Cardiac muscle cell (in vitro differentiated cells and primary cell): ENCODE measurements around the gene TTYH3. TPM values are rescaled to one million over a fixed set of nuclear protein-coding genes. Genes with fewer than 3 reads are reported as not detected.

ENCODE experiments used
- DNase-seq, 2 donors: peaks; one replicate each; pipeline versions ENCODE4 v3.0.0 to v3.0.0-alpha.2; 2010 to 2017; ENCODE audit warnings: low read depth in 1 of 2, low spot score in 1 of 2
- H3K27ac ChIP-seq: fragments of 200-600 bp; sonication (generic); 2 replicates; pipeline ENCODE4 v1.5.1; 2016
- H3K27me3 ChIP-seq: fragments of 200-600 bp; sonication (generic); 2 replicates; pipeline ENCODE4 v1.6.0; 2016; ENCODE audit warnings: control low read depth
- H3K36me3 ChIP-seq: fragments of 200-600 bp; sonication (generic); 2 replicates; pipeline ENCODE4 v1.5.1; 2016; ENCODE audit warnings: control low read depth
- H3K4me1 ChIP-seq: fragments of 200-600 bp; sonication (generic); 2 replicates; pipeline ENCODE4 v1.8.1; 2017; ENCODE audit warnings: low read depth, mild to moderate bottlenecking, mixed run types
- H3K4me3 ChIP-seq: fragments of 200-600 bp; sonication (generic); 2 replicates; pipeline ENCODE4 v1.5.1; 2016; ENCODE audit warnings: mild to moderate bottlenecking
- H3K9me3 ChIP-seq: fragments of 200-600 bp; sonication (generic); 2 replicates; pipeline ENCODE4 v1.5.1; 2017; ENCODE audit warnings: low read depth, mild to moderate bottlenecking, control low read depth
- polyA plus RNA-seq: library from polyadenylated mRNA; unstranded; fragments of >200 nt; fragmentation: Nextera tagmentation; extraction: Ambion mirVana; gene quantifications from 2 replicates; pipeline ENCODE4 v1.2.1, GENCODE V29; 2016
- total RNA-seq: library from RNA; depleted of rRNA; stranded (reverse); fragments of >200 nt; gene quantifications from 2 replicates; pipeline ENCODE4 v1.2.3, GENCODE V29; 2016
- TF ChIP-seq, protein P1 (sequence below): IDR thresholded peaks from 2 replicates; pipeline ENCODE4 v1.5.1; 2012; ENCODE audit warnings: low read depth, mild to moderate bottlenecking, low read length

The TTYH3 gene
- total and polyA plus RNA-seq, 2 experiments from 2014 or later, result 64.6 to 86.6 TPM

DNA sequence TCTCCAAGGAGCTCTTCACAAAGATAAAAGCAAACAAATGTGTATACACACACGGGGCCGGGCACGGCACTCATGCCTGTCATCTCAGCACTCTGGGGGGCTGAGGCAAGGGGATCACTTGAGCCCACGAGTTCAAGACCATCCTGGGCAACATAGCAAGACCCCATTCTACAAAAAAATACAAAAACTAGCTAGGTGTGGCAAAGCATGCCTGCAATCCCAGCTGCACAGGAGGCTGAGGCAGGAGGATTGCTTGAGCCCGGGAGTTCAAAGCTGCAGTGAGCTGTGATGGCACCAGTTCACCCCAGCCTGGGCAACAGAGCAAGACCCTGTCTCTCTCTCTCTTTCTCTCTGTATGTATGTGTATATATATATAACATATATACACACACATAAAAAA is 22.3 kb downstream of the TTYH3 start:
- H3K36me3 ChIP-seq, result peaks cover 34% of the 10 kb centered on the region
- TF ChIP-seq, protein P1, sequence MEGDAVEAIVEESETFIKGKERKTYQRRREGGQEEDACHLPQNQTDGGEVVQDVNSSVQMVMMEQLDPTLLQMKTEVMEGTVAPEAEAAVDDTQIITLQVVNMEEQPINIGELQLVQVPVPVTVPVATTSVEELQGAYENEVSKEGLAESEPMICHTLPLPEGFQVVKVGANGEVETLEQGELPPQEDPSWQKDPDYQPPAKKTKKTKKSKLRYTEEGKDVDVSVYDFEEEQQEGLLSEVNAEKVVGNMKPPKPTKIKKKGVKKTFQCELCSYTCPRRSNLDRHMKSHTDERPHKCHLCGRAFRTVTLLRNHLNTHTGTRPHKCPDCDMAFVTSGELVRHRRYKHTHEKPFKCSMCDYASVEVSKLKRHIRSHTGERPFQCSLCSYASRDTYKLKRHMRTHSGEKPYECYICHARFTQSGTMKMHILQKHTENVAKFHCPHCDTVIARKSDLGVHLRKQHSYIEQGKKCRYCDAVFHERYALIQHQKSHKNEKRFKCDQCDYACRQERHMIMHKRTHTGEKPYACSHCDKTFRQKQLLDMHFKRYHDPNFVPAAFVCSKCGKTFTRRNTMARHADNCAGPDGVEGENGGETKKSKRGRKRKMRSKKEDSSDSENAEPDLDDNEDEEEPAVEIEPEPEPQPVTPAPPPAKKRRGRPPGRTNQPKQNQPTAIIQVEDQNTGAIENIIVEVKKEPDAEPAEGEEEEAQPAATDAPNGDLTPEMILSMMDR, result no peak
- H3K4me3 ChIP-seq, result no peak overlapping the region
- H3K27ac ChIP-seq, result no peak overlapping the region
- H3K9me3 ChIP-seq, result no peaks in the 10 kb centered on the region
- no peaks in the 10 kb centered on the region for H3K27me3 ChIP-seq
- no peak for DNase-seq
- H3K4me1 ChIP-seq, result no peaks in the 10 kb centered on the region

DNA sequence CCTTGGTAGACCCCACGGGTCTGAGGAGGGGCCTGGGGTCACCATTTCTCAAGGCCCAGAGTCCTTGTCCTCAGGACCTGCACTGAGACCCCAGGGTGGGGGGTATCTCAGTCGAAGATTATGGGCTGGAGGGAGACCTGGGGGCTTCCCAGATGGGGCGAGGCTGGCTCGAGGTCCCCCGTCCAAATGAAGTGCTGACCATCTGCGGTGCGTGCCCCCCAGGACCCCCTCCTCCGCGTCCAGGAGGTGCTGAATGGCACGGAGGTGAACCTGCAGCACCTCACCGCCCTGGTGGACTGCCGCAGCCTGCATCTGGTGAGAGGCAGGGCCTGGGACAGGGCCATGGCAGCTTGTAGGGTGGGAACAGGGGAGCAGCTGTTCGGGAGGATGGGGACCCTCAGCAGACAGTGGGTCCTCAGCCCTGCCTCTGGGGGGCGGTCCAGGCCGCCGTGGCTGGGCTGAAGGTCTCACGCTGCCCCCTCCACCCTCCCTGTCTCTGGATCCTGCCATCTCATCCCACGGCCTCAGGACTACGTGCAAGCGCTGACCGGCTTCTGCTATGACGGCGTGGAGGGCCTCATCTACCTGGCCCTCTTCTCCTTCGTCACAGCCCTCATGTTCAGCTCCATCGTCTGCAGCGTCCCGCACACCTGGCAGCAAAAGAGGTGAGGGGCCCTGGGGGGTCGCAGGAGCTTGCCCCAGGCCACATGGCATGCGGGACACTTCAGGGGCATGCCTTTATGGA is 24.3 kb downstream of the TTYH3 start:
- H3K4me1 ChIP-seq, result no peaks in the 10 kb centered on the region
- no peak for DNase-seq
- peaks cover 31% of the 10 kb centered on the region for H3K36me3 ChIP-seq
- no peaks in the 10 kb centered on the region for H3K27me3 ChIP-seq
- TF ChIP-seq, protein P1, result no peak
- H3K9me3 ChIP-seq, result no peaks in the 10 kb centered on the region
- no peak overlapping the region for H3K27ac ChIP-seq
- no peak overlapping the region for H3K4me3 ChIP-seq

DNA sequence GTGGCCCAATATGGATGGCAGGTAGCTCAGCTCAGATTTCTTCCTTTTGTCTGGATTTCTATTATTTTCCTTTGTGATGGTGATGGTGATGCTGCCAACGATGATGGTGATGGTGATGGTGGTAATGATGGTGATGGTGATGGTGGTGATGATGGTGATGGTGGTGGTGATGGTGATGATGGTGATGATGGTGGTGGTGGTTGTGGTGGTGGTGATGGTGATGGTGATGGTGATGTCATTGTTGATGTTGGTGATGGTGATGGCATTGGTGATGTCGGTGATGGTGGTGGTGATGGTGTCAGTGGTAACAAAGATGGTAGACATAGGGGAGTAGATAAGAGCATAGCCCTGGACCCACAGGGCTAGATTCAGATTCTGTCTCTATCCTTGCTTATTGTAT is 25.4 kb downstream of the TTYH3 start:
- Histone ChIP-seq H3K4me3 (no peak overlapping the region), H3K27ac (no peak overlapping the region), H3K9me3 (no peaks in the 10 kb centered on the region), H3K4me1 (no peaks in the 10 kb centered on the region), H3K27me3 (no peaks in the 10 kb centered on the region), H3K36me3 (peaks cover 23% of the 10 kb centered on the region)
- TF ChIP-seq, protein P1, result no peak
- DNase-seq, result no peak

DNA sequence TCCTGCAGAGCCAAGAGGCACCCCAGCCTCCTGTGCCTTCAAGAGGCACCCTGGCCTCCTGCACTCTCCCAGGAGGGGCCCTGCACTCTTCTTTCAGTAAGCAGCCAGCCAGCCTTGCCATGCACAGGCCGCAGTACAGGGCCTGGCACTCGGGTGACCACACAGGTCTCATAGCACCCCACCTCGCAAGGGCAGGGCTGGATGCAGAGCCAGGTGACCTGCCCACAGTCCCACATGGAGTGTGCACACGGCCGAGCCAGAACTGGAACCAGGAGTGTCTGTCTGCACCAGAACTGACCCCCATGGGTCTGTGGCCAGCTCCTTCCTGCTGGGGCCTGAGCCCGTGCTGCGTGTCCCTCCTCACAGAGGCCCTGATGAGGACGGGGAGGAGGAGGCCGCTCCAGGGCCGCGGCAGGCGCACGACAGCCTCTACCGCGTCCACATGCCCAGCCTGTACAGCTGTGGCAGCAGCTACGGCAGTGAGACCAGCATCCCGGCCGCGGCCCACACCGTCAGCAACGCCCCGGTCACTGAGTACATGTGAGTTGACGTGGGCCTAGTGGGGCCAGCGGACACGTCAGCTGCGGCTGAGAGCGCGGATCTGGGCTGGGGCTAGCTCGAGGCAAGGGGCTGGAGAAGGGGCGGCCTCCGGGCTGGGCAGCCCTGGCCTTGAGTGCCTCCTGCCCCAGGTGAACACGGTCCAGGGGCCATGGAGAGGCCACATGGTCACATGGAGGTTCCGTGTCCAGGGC is 26.3 kb downstream of the TTYH3 start:
- DNase-seq, result no peak
- no peak overlapping the region for H3K4me3 ChIP-seq
- H3K27me3 ChIP-seq, result no peaks in the 10 kb centered on the region
- no peaks in the 10 kb centered on the region for H3K4me1 ChIP-seq
- H3K36me3 ChIP-seq, result peaks cover 22% of the 10 kb centered on the region
- H3K9me3 ChIP-seq, result no peaks in the 10 kb centered on the region
- TF ChIP-seq, protein P1, result no peak
- H3K27ac ChIP-seq, result no peak overlapping the region

DNA sequence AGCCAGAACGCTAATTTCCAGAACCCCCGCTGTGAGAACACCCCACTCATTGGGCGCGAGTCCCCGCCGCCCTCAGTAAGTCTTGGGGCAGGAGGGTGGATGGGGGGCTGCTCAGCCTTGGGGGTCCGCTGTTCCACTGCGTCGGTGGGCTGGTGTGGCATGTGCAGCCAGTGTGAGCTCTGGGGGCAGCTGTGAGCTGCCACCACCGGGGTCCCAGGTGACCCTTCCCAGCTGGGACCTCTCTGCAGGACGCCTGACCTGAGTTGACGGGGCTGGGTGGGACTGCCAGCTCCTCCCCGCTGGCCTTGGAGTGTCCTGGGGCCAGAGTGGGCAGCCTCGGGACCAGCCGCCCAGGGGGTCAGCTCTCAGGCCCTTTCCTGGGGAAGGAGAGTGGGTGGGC is 27.2 kb downstream of the TTYH3 start:
- no peaks in the 10 kb centered on the region for H3K9me3 ChIP-seq
- H3K4me1 ChIP-seq, result no peaks in the 10 kb centered on the region
- H3K27me3 ChIP-seq, result no peaks in the 10 kb centered on the region
- TF ChIP-seq, protein P1, result no peak
- no peak overlapping the region for H3K27ac ChIP-seq
- H3K36me3 ChIP-seq, result peaks cover 14% of the 10 kb centered on the region
- no peak overlapping the region for H3K4me3 ChIP-seq
- DNase-seq, result no peak
